ENCODE results near the gene CDC73. TPM values are rescaled to one million over a fixed set of nuclear protein-coding genes. Genes with fewer than 3 reads are reported as not detected.

The CDC73 gene
- total and polyA plus RNA-seq, 10 of the 15 experiments (the other 5 are each of a cell fraction or from before 2014, with no cell fraction given) = 10.6 to 43.4 (median 21.7) TPM

DNA sequence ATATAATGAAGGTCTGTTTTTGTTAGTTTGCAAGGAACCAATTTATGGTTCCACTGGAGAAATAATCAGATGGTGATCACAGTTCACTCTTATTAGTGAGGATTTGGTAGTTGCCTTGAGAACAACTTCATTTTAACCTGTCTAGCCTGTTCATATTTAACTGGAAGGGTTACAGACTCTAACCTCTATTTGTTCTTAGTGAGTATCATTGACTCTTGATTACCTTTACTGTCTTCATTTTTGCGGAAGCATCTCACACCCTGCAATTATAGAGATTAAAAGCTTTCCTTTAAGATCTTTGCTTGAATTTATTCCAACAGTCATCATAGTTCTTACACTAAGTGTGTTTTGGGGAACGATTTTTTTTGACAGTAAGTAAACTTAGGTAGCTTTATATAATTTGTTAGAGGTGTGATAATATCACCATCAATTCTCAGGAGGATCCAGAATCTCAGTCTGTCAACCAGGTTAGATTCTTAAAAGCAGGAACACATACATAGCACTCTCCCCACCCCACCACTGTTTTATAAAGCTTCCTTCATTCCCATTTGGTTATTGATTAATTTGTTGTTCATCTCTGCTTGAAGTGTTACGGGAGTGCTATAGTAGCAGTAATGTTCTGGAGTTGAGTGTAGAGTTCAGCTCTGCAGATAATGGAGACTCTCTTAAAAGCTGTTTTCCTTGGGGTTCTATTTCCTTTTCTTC is 34.4 kb downstream of the CDC73 start (continued):
- TF ChIP-seq, protein P1, sequence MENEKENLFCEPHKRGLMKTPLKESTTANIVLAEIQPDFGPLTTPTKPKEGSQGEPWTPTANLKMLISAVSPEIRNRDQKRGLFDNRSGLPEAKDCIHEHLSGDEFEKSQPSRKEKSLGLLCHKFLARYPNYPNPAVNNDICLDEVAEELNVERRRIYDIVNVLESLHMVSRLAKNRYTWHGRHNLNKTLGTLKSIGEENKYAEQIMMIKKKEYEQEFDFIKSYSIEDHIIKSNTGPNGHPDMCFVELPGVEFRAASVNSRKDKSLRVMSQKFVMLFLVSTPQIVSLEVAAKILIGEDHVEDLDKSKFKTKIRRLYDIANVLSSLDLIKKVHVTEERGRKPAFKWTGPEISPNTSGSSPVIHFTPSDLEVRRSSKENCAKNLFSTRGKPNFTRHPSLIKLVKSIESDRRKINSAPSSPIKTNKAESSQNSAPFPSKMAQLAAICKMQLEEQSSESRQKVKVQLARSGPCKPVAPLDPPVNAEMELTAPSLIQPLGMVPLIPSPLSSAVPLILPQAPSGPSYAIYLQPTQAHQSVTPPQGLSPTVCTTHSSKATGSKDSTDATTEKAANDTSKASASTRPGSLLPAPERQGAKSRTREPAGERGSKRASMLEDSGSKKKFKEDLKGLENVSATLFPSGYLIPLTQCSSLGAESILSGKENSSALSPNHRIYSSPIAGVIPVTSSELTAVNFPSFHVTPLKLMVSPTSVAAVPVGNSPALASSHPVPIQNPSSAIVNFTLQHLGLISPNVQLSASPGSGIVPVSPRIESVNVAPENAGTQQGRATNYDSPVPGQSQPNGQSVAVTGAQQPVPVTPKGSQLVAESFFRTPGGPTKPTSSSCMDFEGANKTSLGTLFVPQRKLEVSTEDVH (IDR thresholded peaks at IDR 0.05; ENCODE audit: low read depth, partially characterized antibody) = no peak

DNA sequence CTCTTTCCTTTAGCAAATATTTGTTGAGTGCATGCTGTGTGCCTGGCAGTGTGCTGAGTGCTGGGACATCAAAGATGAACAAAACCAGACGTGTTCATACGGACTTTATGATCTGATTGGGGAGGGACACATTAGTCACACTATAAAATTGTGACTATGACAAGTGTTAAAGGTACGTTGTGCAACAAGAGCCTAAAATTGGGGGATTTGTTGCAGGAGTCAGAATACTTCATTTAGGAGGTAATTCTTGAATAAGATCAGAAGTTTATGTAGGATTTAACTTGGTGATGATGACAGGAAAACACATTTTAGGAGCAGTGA is 35.0 kb downstream of the CDC73 start:
- BruUV-seq (replicated peaks) = no TSS peak
- ChIA-PET SMC1A (ENCODE audit: uncharacterized antibody, unreplicated experiment) (interaction anchor here (0.8 to 1.8 kb wide), 3 partner anchors 20 to 34 kb away, joined by 3 to 4 read pairs (median 4); no protein-coding TSS in a partner anchor), RAD21 (ENCODE audit: unreplicated experiment) (interaction anchor here (1.9 kb wide), 1 partner anchor 30 kb away, joined by 7 read pairs; no protein-coding TSS in a partner anchor), CTCF (interaction anchor here (1.1 to 1.8 kb wide), 2 partner anchors 27 to 684 kb away, joined by 3 to 5 read pairs; no protein-coding TSS in a partner anchor), POLR2A (no interaction called here)
- H3K9ac ChIP-seq (ENCODE audit: control insufficient read depth, insufficient read depth, low read length) = no peak overlapping the region
- H3K27me3 ChIP-seq (replicated peaks in 1 of 2; ENCODE audit: control insufficient read depth in 2 of 2, insufficient read depth in 2 of 2, low read length in 1 of 2) = no peaks in the 10 kb centered on the region
- H3K4me1 ChIP-seq (ENCODE audit: control insufficient read depth, insufficient read depth, low read length) = no peaks in the 10 kb centered on the region
- FAIRE-seq (peak; percentile 57), DNase-seq (ENCODE audit: low read depth, low spot score) (no peak), ATAC-seq (no peak)
- 100% methylated on average over 3 of the region's 3 CpGs for WGBS (ENCODE audit: insufficient coverage, insufficient replicate concordance, low lambda C conversion rate, missing lambda C conversion rate)
- intact Hi-C loops (cut with micrococcal nuclease; ENCODE audit: unreplicated experiment) = no loop called here
- in situ Hi-C loops (cut with MboI) = no loop called here
- H4K20me1 ChIP-seq (ENCODE audit: control insufficient read depth, insufficient read depth) = no peaks in the 10 kb centered on the region
- H3K9me3 ChIP-seq (replicated peaks; ENCODE audit: control insufficient read depth, insufficient read depth, low read length) = no peaks in the 10 kb centered on the region
- TF ChIP-seq, protein P2, sequence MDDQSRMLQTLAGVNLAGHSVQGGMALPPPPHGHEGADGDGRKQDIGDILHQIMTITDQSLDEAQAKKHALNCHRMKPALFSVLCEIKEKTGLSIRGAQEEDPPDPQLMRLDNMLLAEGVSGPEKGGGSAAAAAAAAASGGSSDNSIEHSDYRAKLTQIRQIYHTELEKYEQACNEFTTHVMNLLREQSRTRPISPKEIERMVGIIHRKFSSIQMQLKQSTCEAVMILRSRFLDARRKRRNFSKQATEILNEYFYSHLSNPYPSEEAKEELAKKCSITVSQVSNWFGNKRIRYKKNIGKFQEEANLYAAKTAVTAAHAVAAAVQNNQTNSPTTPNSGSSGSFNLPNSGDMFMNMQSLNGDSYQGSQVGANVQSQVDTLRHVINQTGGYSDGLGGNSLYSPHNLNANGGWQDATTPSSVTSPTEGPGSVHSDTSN (IDR thresholded peaks at IDR 0.05; ENCODE audit: insufficient replicate concordance, low read depth, low read length) = no peak
- TF ChIP-seq MTA2 (IDR thresholded peaks at IDR 0.05; ENCODE audit: low read depth) = no peak
- TF ChIP-seq ESRRA (IDR thresholded peaks at IDR 0.05; ENCODE audit: low read length) = no peak
- TF ChIP-seq EED (IDR thresholded peaks at IDR 0.05; ENCODE audit: low read depth) = no peak
- TF ChIP-seq, protein P3, sequence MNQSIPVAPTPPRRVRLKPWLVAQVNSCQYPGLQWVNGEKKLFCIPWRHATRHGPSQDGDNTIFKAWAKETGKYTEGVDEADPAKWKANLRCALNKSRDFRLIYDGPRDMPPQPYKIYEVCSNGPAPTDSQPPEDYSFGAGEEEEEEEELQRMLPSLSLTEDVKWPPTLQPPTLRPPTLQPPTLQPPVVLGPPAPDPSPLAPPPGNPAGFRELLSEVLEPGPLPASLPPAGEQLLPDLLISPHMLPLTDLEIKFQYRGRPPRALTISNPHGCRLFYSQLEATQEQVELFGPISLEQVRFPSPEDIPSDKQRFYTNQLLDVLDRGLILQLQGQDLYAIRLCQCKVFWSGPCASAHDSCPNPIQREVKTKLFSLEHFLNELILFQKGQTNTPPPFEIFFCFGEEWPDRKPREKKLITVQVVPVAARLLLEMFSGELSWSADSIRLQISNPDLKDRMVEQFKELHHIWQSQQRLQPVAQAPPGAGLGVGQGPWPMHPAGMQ (IDR thresholded peaks at IDR 0.05; ENCODE audit: borderline replicate concordance) = no peak
- TF ChIP-seq EZH2 (IDR thresholded peaks at IDR 0.05; ENCODE audit: borderline replicate concordance, control insufficient read depth, low read depth, low read length) = no peak
- no peak for TF ChIP-seq FOXM1 (IDR thresholded peaks at IDR 0.05; ENCODE audit: low read depth, low read length)
- TF ChIP-seq ZNF207 (IDR thresholded peaks at IDR 0.05; ENCODE audit: borderline replicate concordance) = no peak
- no peak for TF ChIP-seq IRF4 (IDR thresholded peaks at IDR 0.05; ENCODE audit: low read depth, low read length)
- TF ChIP-seq ETV6 (conservative IDR thresholded peaks at IDR 0.05 in 1 of 2, IDR thresholded peaks at IDR 0.05 in 1 of 2; ENCODE audit: borderline replicate concordance in 1 of 2, low read depth in 1 of 2) = no peak
- no peak for TF ChIP-seq ZNF217 (IDR thresholded peaks at IDR 0.05)
- TF ChIP-seq RAD21 (IDR thresholded peaks at IDR 0.05; ENCODE audit: insufficient read depth, low read depth, low read length) = no peak
- no peaks in the 10 kb centered on the region for H3K79me2 ChIP-seq (ENCODE audit: control insufficient read depth, insufficient read depth, low read length)
- no peak overlapping the region for H3K4me3 ChIP-seq
- peaks cover 0 to 5% of the 10 kb centered on the region in 2 experiments; a peak in 2 of 4 replicates for H3K36me3 ChIP-seq (ENCODE audit: control insufficient read depth in 2 of 2, insufficient read depth in 2 of 2, low read length in 1 of 2)
- no peak overlapping the region for H3K27ac ChIP-seq (ENCODE audit: control insufficient read depth, insufficient read depth)
- H2AFZ ChIP-seq (ENCODE audit: control insufficient read depth, low read depth, low read length) = no peak overlapping the region
- H3K4me2 ChIP-seq (ENCODE audit: control insufficient read depth, insufficient read depth) = no peak overlapping the region
